ENCODE data around the gene DAGLB. TPM values are rescaled to one million over a fixed set of nuclear protein-coding genes. Genes with fewer than 3 reads are reported as not detected.

DAGLB gene
- total and polyA plus RNA-seq, 2 donors = 11.1 to 19.4 TPM

- 95% methylated on average over 4 of the region's 4 CpGs for WGBS
- H3K27me3 ChIP-seq (ENCODE audit: control insufficient read depth in 2 of 2, insufficient read depth in 1 of 2, low read length in 1 of 2) = peaks cover 0 to 7% of the 10 kb centered on the region in 2 donors
- H3K4me3 ChIP-seq (ENCODE audit: low read length in 2 of 2) = no peak overlapping the region
- peaks cover 0 to 7% of the 10 kb centered on the region in 2 donors for H3K9me3 ChIP-seq (ENCODE audit: control insufficient read depth in 2 of 2, insufficient read depth in 1 of 2, low read length in 1 of 2)
- peaks cover 0 to 4% of the 10 kb centered on the region in 2 donors for H3K36me3 ChIP-seq (ENCODE audit: control insufficient read depth in 2 of 2, insufficient read depth in 2 of 2, low read length in 1 of 2)
- peaks cover 0 to 15% of the 10 kb centered on the region in 2 donors for H3K4me1 ChIP-seq (ENCODE audit: control insufficient read depth in 2 of 2, insufficient read depth in 2 of 2, low read length in 2 of 2)
- DNase-seq (ENCODE audit: low read depth in 6 of 9, low spot score in 9 of 9) = no peak
- no peak overlapping the region for H3K27ac ChIP-seq (ENCODE audit: low read depth in 1 of 2, low read length in 1 of 2)
These were observed 39.4 kb upstream of the DAGLB start for GRCh38 chr7:6487184-6487545.

- Histone ChIP-seq H3K36me3 (ENCODE audit: control insufficient read depth in 2 of 2, insufficient read depth in 2 of 2, low read length in 1 of 2) (peaks cover 0 to 6% of the 10 kb centered on the region in 2 donors), H3K27ac (ENCODE audit: low read depth in 1 of 2, low read length in 1 of 2) (no peak overlapping the region), H3K9me3 (ENCODE audit: control insufficient read depth in 2 of 2, insufficient read depth in 1 of 2, low read length in 1 of 2) (peaks cover 0 to 7% of the 10 kb centered on the region in 2 donors), H3K4me3 (ENCODE audit: low read length in 2 of 2) (no peak overlapping the region), H3K27me3 (ENCODE audit: control insufficient read depth in 2 of 2, insufficient read depth in 1 of 2, low read length in 1 of 2) (peaks cover 0 to 7% of the 10 kb centered on the region in 2 donors), H3K4me1 (ENCODE audit: control insufficient read depth in 2 of 2, insufficient read depth in 2 of 2, low read length in 2 of 2) (peaks cover 0 to 17% of the 10 kb centered on the region in 2 donors)
- WGBS = 97% methylated on average over 19 of the region's 19 CpGs
- DNase-seq (ENCODE audit: low read depth in 6 of 9, low spot score in 9 of 9) = no peak
These were observed 38.9 kb upstream of the DAGLB start for GRCh38 chr7:6486438-6487183.

GRCh38 chr7:6482743-6483119, 35.0 kb upstream of the DAGLB start:
- no peak for DNase-seq (ENCODE audit: low read depth in 6 of 9, low spot score in 9 of 9)
- WGBS = 49% methylated on average over 6 of the region's 6 CpGs
- H3K4me3 ChIP-seq (ENCODE audit: low read length in 2 of 2) = peak overlapping the region; percentile 57 to 93
- peaks cover 0 to 2% of the 10 kb centered on the region in 2 donors for H3K27me3 ChIP-seq (ENCODE audit: control insufficient read depth in 2 of 2, insufficient read depth in 1 of 2, low read length in 1 of 2)
- H3K4me1 ChIP-seq (ENCODE audit: control insufficient read depth in 2 of 2, insufficient read depth in 2 of 2, low read length in 2 of 2) = peaks cover 0 to 17% of the 10 kb centered on the region in 2 donors
- H3K36me3 ChIP-seq (ENCODE audit: control insufficient read depth in 2 of 2, insufficient read depth in 2 of 2, low read length in 1 of 2) = peaks cover 0 to 22% of the 10 kb centered on the region in 2 donors
- H3K27ac ChIP-seq (ENCODE audit: low read depth in 1 of 2, low read length in 1 of 2) = peak overlapping the region in 1 of 2 donors; percentile 55
- no peaks in the 10 kb centered on the region for H3K9me3 ChIP-seq (ENCODE audit: control insufficient read depth in 2 of 2, insufficient read depth in 1 of 2, low read length in 1 of 2)

GRCh38 chr7:6482307-6482706, 34.6 kb upstream of the DAGLB start:
- DNase-seq (ENCODE audit: low read depth in 6 of 9, low spot score in 9 of 9) = no peak
- 94% methylated on average over 4 of the region's 4 CpGs for WGBS
- no peak overlapping the region for H3K27ac ChIP-seq (ENCODE audit: low read depth in 1 of 2, low read length in 1 of 2)
- H3K36me3 ChIP-seq (ENCODE audit: control insufficient read depth in 2 of 2, insufficient read depth in 2 of 2, low read length in 1 of 2) = peaks cover 0 to 22% of the 10 kb centered on the region in 2 donors
- peaks cover 0 to 2% of the 10 kb centered on the region in 2 donors for H3K27me3 ChIP-seq (ENCODE audit: control insufficient read depth in 2 of 2, insufficient read depth in 1 of 2, low read length in 1 of 2)
- no peak overlapping the region for H3K4me3 ChIP-seq (ENCODE audit: low read length in 2 of 2)
- peaks cover 0 to 17% of the 10 kb centered on the region in 2 donors for H3K4me1 ChIP-seq (ENCODE audit: control insufficient read depth in 2 of 2, insufficient read depth in 2 of 2, low read length in 2 of 2)
- no peaks in the 10 kb centered on the region for H3K9me3 ChIP-seq (ENCODE audit: control insufficient read depth in 2 of 2, insufficient read depth in 1 of 2, low read length in 1 of 2)

- Histone ChIP-seq H3K9me3 (ENCODE audit: control insufficient read depth in 2 of 2, insufficient read depth in 1 of 2, low read length in 1 of 2) (no peaks in the 10 kb centered on the region), H3K4me3 (ENCODE audit: low read length in 2 of 2) (no peak overlapping the region), H3K36me3 (ENCODE audit: control insufficient read depth in 2 of 2, insufficient read depth in 2 of 2, low read length in 1 of 2) (peaks cover 0 to 25% of the 10 kb centered on the region in 2 donors), H3K27ac (ENCODE audit: low read depth in 1 of 2, low read length in 1 of 2) (no peak overlapping the region), H3K27me3 (ENCODE audit: control insufficient read depth in 2 of 2, insufficient read depth in 1 of 2, low read length in 1 of 2) (no peaks in the 10 kb centered on the region), H3K4me1 (ENCODE audit: control insufficient read depth in 2 of 2, insufficient read depth in 2 of 2, low read length in 2 of 2) (peaks cover 0 to 19% of the 10 kb centered on the region in 2 donors)
- no peak for DNase-seq (ENCODE audit: low read depth in 6 of 9, low spot score in 9 of 9)
- WGBS = 97% methylated on average over 6 of the region's 6 CpGs
These were observed 33.7 kb upstream of the DAGLB start for GRCh38 chr7:6481445-6481844.

GRCh38 chr7:6480323-6480660, 32.5 kb upstream of the DAGLB start:
- no peak overlapping the region for H3K27ac ChIP-seq (ENCODE audit: low read depth in 1 of 2, low read length in 1 of 2)
- H3K4me1 ChIP-seq (ENCODE audit: control insufficient read depth in 2 of 2, insufficient read depth in 2 of 2, low read length in 2 of 2) = peaks cover 0 to 19% of the 10 kb centered on the region in 2 donors
- no peak overlapping the region for H3K4me3 ChIP-seq (ENCODE audit: low read length in 2 of 2)
- no peaks in the 10 kb centered on the region for H3K9me3 ChIP-seq (ENCODE audit: control insufficient read depth in 2 of 2, insufficient read depth in 1 of 2, low read length in 1 of 2)
- WGBS = 93% methylated on average over 5 of the region's 5 CpGs
- H3K27me3 ChIP-seq (ENCODE audit: control insufficient read depth in 2 of 2, insufficient read depth in 1 of 2, low read length in 1 of 2) = no peaks in the 10 kb centered on the region
- H3K36me3 ChIP-seq (ENCODE audit: control insufficient read depth in 2 of 2, insufficient read depth in 2 of 2, low read length in 1 of 2) = peaks cover 0 to 28% of the 10 kb centered on the region in 2 donors
- no peak for DNase-seq (ENCODE audit: low read depth in 6 of 9, low spot score in 9 of 9)

GRCh38 chr7:6479067-6479466, 31.3 kb upstream of the DAGLB start:
- Histone ChIP-seq H3K9me3 (ENCODE audit: control insufficient read depth in 2 of 2, insufficient read depth in 1 of 2, low read length in 1 of 2) (no peaks in the 10 kb centered on the region), H3K4me3 (ENCODE audit: low read length in 2 of 2) (no peak overlapping the region), H3K27me3 (ENCODE audit: control insufficient read depth in 2 of 2, insufficient read depth in 1 of 2, low read length in 1 of 2) (no peaks in the 10 kb centered on the region), H3K27ac (ENCODE audit: low read depth in 1 of 2, low read length in 1 of 2) (no peak overlapping the region), H3K36me3 (ENCODE audit: control insufficient read depth in 2 of 2, insufficient read depth in 2 of 2, low read length in 1 of 2) (peaks cover 0 to 33% of the 10 kb centered on the region in 2 donors), H3K4me1 (ENCODE audit: control insufficient read depth in 2 of 2, insufficient read depth in 2 of 2, low read length in 2 of 2) (peaks cover 0 to 14% of the 10 kb centered on the region in 2 donors)
- 93% methylated on average over 8 of the region's 8 CpGs for WGBS
- DNase-seq (ENCODE audit: low read depth in 6 of 9, low spot score in 9 of 9) = no peak

GRCh38 chr7:6478186-6478585, 30.4 kb upstream of the DAGLB start:
- peaks cover 0 to 13% of the 10 kb centered on the region in 2 donors for H3K4me1 ChIP-seq (ENCODE audit: control insufficient read depth in 2 of 2, insufficient read depth in 2 of 2, low read length in 2 of 2)
- peaks cover 3 to 37% of the 10 kb centered on the region in 2 donors for H3K36me3 ChIP-seq (ENCODE audit: control insufficient read depth in 2 of 2, insufficient read depth in 2 of 2, low read length in 1 of 2)
- no peaks in the 10 kb centered on the region for H3K9me3 ChIP-seq (ENCODE audit: control insufficient read depth in 2 of 2, insufficient read depth in 1 of 2, low read length in 1 of 2)
- H3K27me3 ChIP-seq (ENCODE audit: control insufficient read depth in 2 of 2, insufficient read depth in 1 of 2, low read length in 1 of 2) = no peaks in the 10 kb centered on the region
- no peak for DNase-seq (ENCODE audit: low read depth in 6 of 9, low spot score in 9 of 9)
- WGBS = 97% methylated on average over 7 of the region's 7 CpGs
- H3K4me3 ChIP-seq (ENCODE audit: low read length in 2 of 2) = no peak overlapping the region
- H3K27ac ChIP-seq (ENCODE audit: low read depth in 1 of 2, low read length in 1 of 2) = no peak overlapping the region

- Histone ChIP-seq H3K9me3 (ENCODE audit: control insufficient read depth in 2 of 2, insufficient read depth in 1 of 2, low read length in 1 of 2) (no peaks in the 10 kb centered on the region), H3K4me1 (ENCODE audit: control insufficient read depth in 2 of 2, insufficient read depth in 2 of 2, low read length in 2 of 2) (peaks cover 0 to 5% of the 10 kb centered on the region in 2 donors), H3K36me3 (ENCODE audit: control insufficient read depth in 2 of 2, insufficient read depth in 2 of 2, low read length in 1 of 2) (peaks cover 6 to 44% of the 10 kb centered on the region in 2 donors), H3K27me3 (ENCODE audit: control insufficient read depth in 2 of 2, insufficient read depth in 1 of 2, low read length in 1 of 2) (no peaks in the 10 kb centered on the region), H3K4me3 (ENCODE audit: low read length in 2 of 2) (no peak overlapping the region), H3K27ac (ENCODE audit: low read depth in 1 of 2, low read length in 1 of 2) (no peak overlapping the region)
- no peak for DNase-seq (ENCODE audit: low read depth in 6 of 9, low spot score in 9 of 9)
- WGBS = 95% methylated on average over 1 of the region's 1 CpG
These were observed 29.5 kb upstream of the DAGLB start for GRCh38 chr7:6477318-6477660.

Data from thymus (tissue), 11 donors.